GM23338 (cell line): ENCODE results near the gene SLC12A7.

ENCODE experiments used
- CTCF ChIP-seq, 2 experiments: fragments of 200-600 bp in 1 of 2; sonication (generic) in 1 of 2; conservative IDR thresholded peaks; 2 replicates each; pipeline versions ENCODE4 v1.5.1 to v1.6.1; 2016 to 2017; ENCODE audit warnings: antibody characterized with exemption in 2 of 2, low read depth in 2 of 2, mild to moderate bottlenecking in 2 of 2, moderate library complexity in 1 of 2
- EZH2 ChIP-seq: fragments of 200-600 bp; sonication (generic); IDR thresholded peaks from one replicate; pipeline ENCODE4 v1.8.0; 2017; ENCODE audit warnings: antibody characterized with exemption, mild to moderate bottlenecking, low read depth; ENCODE audit not compliant: unreplicated experiment
- EZH2phosphoT487 ChIP-seq: fragments of 200-600 bp; sonication (generic); IDR thresholded peaks from one replicate; pipeline ENCODE4 v1.8.1; 2018; ENCODE audit warnings: antibody characterized with exemption; ENCODE audit not compliant: unreplicated experiment
- POLR2AphosphoS5 ChIP-seq: IDR thresholded peaks from 2 replicates; pipeline ENCODE4 v1.6.1; 2016; ENCODE audit warnings: antibody characterized with exemption, low read depth

GRCh38 chr5:1086871-1087270, 25.0 kb downstream of the SLC12A7 start:
- no peak for TF ChIP-seq EZH2
- TF ChIP-seq CTCF (conservative IDR thresholded peaks at IDR 0.05; ENCODE audit: low read depth in 2 of 2): no peak
- TF ChIP-seq EZH2phosphoT487: no peak
- TF ChIP-seq POLR2AphosphoS5: no peak
